ACC112 (cell line): ENCODE measurements around the gene TNS2.
A peak's percentile ranks its signal among the peaks of the same experiment; 100 is the strongest.
"Not testable (repeated sequence)": the region's sequence is repeated elsewhere in the genome, so short reads cannot be mapped to it uniquely, and the experiment has no call there.

ENCODE experiments used
- H2AFZ ChIP-seq: fragments of 200-600 bp; sonication (generic); one replicate; pipeline ENCODE4 v1.6.0; 2017; ENCODE audit warnings: antibody characterized with exemption, low read length; ENCODE audit not compliant: unreplicated experiment
- H3K27ac ChIP-seq: fragments of 200-600 bp; sonication (generic); 2 replicates; pipeline ENCODE4 v1.5.1; 2014; ENCODE audit warnings: low read depth, mild to moderate bottlenecking, antibody characterized with exemption, low read length, moderate library complexity
- H3K27me3 ChIP-seq: fragments of 200-600 bp; sonication (generic); 2 replicates; pipeline ENCODE4 v1.6.1; 2014; ENCODE audit warnings: mild to moderate bottlenecking, antibody characterized with exemption, low read length, moderate library complexity, mixed read lengths; ENCODE audit not compliant: insufficient read depth
- H3K36me3 ChIP-seq: fragments of 200-600 bp; sonication (generic); 2 replicates; pipeline ENCODE4 v1.6.1; 2016; ENCODE audit warnings: mild to moderate bottlenecking, antibody characterized with exemption, low read length, moderate library complexity, mixed read lengths; ENCODE audit not compliant: insufficient read depth
- H3K4me1 ChIP-seq: fragments of 200-600 bp; sonication (generic); one replicate; pipeline ENCODE4 v1.6.1; 2016; ENCODE audit warnings: low read length, mixed read lengths; ENCODE audit not compliant: insufficient read depth, unreplicated experiment, control insufficient read depth
- H3K4me3 ChIP-seq: fragments of 200-600 bp; sonication (generic); 2 replicates; pipeline ENCODE4 v1.5.1; 2014; ENCODE audit warnings: mild to moderate bottlenecking, low read depth, low read length
- H3K79me2 ChIP-seq: fragments of 200-600 bp; sonication (generic); one replicate; pipeline ENCODE4 v1.6.0; 2016; ENCODE audit warnings: low read length; ENCODE audit not compliant: control insufficient read depth, unreplicated experiment, insufficient read depth

The TNS2 gene

GRCh38 chr12:53010955-53011354 lies 38.9 kb upstream of the TNS2 start:
- peaks cover 37% of the 10 kb centered on the region for H3K36me3 ChIP-seq
- no peak overlapping the region for H3K4me3 ChIP-seq
- H2AFZ ChIP-seq: no peak overlapping the region
- peaks cover 96% of the 10 kb centered on the region for H3K79me2 ChIP-seq
- H3K4me1 ChIP-seq: peaks cover 40% of the 10 kb centered on the region
- H3K27me3 ChIP-seq: no peaks in the 10 kb centered on the region
- no peak overlapping the region for H3K27ac ChIP-seq

- Histone ChIP-seq H2AFZ (no peak overlapping the region), H3K27ac (no peak overlapping the region), H3K36me3 (peaks cover 45% of the 10 kb centered on the region), H3K4me3 (no peak overlapping the region), H3K4me1 (peaks cover 40% of the 10 kb centered on the region), H3K27me3 (no peaks in the 10 kb centered on the region), H3K79me2 (peaks cover 99% of the 10 kb centered on the region)
These were observed 38.0 kb upstream of the TNS2 start for GRCh38 chr12:53011889-53012288.

DNA sequence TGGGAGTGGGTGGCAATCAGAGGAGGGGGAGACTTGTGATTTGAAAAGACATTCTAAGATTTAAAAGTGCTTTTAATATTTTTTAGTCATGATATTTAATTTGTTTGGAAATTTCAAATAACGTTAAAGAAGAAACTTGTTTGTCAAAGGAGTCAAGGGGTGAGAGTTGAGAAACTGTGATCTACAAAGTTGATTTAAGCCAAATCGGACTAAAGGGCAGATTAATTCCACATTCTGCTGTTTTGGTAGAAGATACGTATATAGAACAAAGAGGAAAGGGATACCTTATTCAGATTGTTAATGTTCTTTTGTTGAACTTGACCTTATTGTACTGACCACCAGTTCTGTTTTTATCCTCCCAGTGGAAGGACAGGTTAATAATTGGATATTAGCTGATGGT lies 36.9 kb upstream of the TNS2 start:
- Histone ChIP-seq H3K27ac (no peak overlapping the region), H3K4me3 (no peak overlapping the region), H3K79me2 (peaks cover 99% of the 10 kb centered on the region), H2AFZ (no peak overlapping the region), H3K4me1 (peaks cover 35% of the 10 kb centered on the region), H3K27me3 (no peaks in the 10 kb centered on the region), H3K36me3 (peaks cover 51% of the 10 kb centered on the region)

DNA sequence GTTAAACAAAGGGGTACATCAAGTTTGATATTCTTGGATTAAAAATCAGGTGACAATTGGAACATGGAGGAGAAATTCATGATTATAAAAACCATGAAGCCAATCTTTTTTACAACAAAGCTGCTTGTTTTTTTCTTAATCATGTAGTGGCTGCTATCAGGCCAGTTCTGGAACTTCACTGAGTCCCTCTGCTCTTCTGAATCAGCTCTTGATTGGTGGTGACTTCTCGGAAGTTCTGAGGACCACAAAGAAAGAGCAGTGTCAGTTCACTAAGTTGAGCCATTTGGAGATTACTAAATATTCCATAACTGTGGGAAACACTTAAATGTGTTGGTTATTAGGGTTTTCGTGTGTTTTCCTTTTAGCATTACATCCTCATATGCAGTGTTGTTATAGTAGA lies 35.2 kb upstream of the TNS2 start:
- no peak overlapping the region for H3K4me3 ChIP-seq
- no peaks in the 10 kb centered on the region for H3K27me3 ChIP-seq
- peaks cover 92% of the 10 kb centered on the region for H3K79me2 ChIP-seq
- peaks cover 18% of the 10 kb centered on the region for H3K4me1 ChIP-seq
- H3K36me3 ChIP-seq: peaks cover 54% of the 10 kb centered on the region
- no peak overlapping the region for H2AFZ ChIP-seq
- peak overlapping the region; percentile 19; the same call in 1 of the 2 replicates for H3K27ac ChIP-seq

GRCh38 chr12:53025250-53025649 lies 24.6 kb upstream of the TNS2 start:
- Histone ChIP-seq H3K79me2 (peaks cover 29% of the 10 kb centered on the region), H3K27me3 (no peaks in the 10 kb centered on the region), H2AFZ (no peak overlapping the region), H3K27ac (no peak overlapping the region), H3K4me1 (no peaks in the 10 kb centered on the region), H3K4me3 (no peak overlapping the region), H3K36me3 (peaks cover 64% of the 10 kb centered on the region)

- H3K27me3 ChIP-seq, H3K4me3 ChIP-seq, H3K4me1 ChIP-seq, H3K27ac ChIP-seq, H2AFZ ChIP-seq: not testable (repeated sequence)
- Histone ChIP-seq H3K79me2 (peaks cover 35% of the 10 kb centered on the region), H3K36me3 (peaks cover 60% of the 10 kb centered on the region)
These were observed 22.9 kb upstream of the TNS2 start for GRCh38 chr12:53027014-53027413.

GRCh38 chr12:53031616-53032015 lies 18.2 kb upstream of the TNS2 start:
- Histone ChIP-seq H3K4me3 (no peak overlapping the region), H3K4me1 (no peaks in the 10 kb centered on the region), H2AFZ (no peak overlapping the region), H3K27ac (no peak overlapping the region), H3K79me2 (peaks cover 24% of the 10 kb centered on the region), H3K27me3 (no peaks in the 10 kb centered on the region), H3K36me3 (peaks cover 38% of the 10 kb centered on the region)

DNA sequence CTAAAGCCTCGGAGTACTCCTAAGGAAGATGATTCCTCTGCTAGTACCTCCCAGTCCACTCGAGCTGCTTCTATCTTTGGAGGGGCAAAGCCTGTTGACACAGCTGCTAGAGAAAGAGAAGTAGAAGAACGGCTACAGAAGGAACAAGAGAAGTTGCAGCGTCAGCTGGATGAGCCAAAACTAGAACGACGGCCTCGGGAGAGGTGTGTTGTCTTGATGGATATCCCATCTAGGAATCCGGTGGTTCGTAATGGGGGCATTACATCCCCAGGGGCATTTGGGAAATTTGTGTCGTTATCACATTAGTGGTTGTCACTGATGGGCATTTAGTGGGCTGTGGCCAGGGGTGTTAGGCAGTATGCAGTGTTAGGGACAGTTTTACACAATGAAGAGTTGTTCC lies 16.0 kb upstream of the TNS2 start:
- H3K79me2 ChIP-seq: peaks cover 16% of the 10 kb centered on the region
- H3K4me1 ChIP-seq, H3K27me3 ChIP-seq, H3K27ac ChIP-seq, H3K4me3 ChIP-seq, H2AFZ ChIP-seq: not testable (repeated sequence)
- H3K36me3 ChIP-seq: peaks cover 44% of the 10 kb centered on the region

DNA sequence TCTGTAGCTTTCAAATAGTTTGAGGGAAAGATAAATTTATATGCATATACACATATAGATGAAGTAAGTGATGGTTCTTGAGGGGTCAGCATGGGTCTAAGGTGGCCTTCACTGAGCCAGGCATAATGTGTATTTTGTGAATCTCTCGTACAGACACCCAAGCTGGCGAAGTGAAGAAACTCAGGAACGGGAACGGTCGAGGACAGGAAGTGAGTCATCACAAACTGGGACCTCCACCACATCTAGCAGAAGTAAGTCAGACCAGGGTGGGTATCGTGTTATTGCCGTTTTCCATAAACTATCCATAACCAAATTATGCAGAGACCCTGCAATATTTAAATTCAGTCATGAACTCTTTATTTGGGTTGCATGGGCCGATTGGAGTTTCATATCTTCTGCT lies 15.4 kb upstream of the TNS2 start:
- Histone ChIP-seq H3K4me1 (no peaks in the 10 kb centered on the region), H3K79me2 (peaks cover 16% of the 10 kb centered on the region), H3K36me3 (peaks cover 44% of the 10 kb centered on the region), H3K27ac (no peak overlapping the region), H3K4me3 (no peak overlapping the region), H3K27me3 (no peaks in the 10 kb centered on the region), H2AFZ (no peak overlapping the region)

- Histone ChIP-seq H3K4me1 (no peaks in the 10 kb centered on the region), H3K27me3 (no peaks in the 10 kb centered on the region), H3K27ac (no peak overlapping the region), H3K79me2 (peaks cover 2% of the 10 kb centered on the region), H2AFZ (no peak overlapping the region), H3K4me3 (no peak overlapping the region), H3K36me3 (peaks cover 34% of the 10 kb centered on the region)
These were observed 13.1 kb upstream of the TNS2 start for GRCh38 chr12:53036802-53037201.

DNA sequence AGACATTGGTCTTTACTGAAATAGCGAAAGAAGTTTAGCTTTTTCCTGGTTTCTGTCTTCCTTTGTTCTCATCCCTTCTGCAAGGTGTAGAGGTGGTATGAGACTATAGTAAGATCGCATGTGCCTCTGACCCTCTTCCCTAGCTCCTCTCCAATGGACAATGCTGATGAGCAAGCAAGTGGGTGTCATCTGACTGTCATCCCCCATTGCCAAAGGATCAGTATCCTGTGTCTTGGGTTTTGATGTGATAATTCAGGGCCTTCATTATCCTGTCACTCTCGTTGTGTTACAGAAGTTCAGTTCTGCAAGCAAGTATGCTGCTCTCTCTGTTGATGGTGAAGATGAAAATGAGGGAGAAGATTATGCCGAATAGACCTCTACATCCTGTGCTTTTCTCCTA lies 10.0 kb upstream of the TNS2 start:
- Histone ChIP-seq H3K79me2 (no peaks in the 10 kb centered on the region), H3K27me3 (no peaks in the 10 kb centered on the region), H2AFZ (no peak overlapping the region), H3K27ac (no peak overlapping the region), H3K4me3 (no peak overlapping the region), H3K4me1 (peaks cover 11% of the 10 kb centered on the region), H3K36me3 (peaks cover 23% of the 10 kb centered on the region)
